ENCODE data around the gene RGP1.

DNA sequence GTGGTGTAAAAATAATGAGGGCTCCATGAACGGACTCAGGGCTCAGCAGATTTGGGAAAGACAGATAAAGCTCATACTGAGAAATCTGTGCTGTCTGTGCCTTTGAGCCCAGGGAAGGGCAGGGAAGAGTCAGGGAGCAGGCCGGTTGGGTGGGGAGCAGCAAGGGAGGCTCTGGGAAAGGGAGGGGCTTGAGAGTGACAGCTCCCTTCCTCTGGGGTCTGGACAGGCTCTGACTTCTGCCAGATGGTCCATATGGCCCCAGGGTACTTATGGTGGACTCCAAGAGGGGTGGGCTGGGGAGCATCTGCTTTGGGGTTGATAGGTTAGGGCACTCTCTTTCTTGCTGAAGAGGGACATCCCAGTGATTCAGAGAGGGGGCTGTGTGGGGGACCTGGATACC lies 44.4 kb downstream of the RGP1 start:
- TF ChIP-seq, protein P1, sequence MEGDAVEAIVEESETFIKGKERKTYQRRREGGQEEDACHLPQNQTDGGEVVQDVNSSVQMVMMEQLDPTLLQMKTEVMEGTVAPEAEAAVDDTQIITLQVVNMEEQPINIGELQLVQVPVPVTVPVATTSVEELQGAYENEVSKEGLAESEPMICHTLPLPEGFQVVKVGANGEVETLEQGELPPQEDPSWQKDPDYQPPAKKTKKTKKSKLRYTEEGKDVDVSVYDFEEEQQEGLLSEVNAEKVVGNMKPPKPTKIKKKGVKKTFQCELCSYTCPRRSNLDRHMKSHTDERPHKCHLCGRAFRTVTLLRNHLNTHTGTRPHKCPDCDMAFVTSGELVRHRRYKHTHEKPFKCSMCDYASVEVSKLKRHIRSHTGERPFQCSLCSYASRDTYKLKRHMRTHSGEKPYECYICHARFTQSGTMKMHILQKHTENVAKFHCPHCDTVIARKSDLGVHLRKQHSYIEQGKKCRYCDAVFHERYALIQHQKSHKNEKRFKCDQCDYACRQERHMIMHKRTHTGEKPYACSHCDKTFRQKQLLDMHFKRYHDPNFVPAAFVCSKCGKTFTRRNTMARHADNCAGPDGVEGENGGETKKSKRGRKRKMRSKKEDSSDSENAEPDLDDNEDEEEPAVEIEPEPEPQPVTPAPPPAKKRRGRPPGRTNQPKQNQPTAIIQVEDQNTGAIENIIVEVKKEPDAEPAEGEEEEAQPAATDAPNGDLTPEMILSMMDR (IDR thresholded peaks at IDR 0.05), result no peak
- TF ChIP-seq POLR2A (IDR thresholded peaks at IDR 0.05), result no peak
